HG02885 (cell line): ENCODE measurements around the gene SNAP47.

ENCODE experiments used
- ATAC-seq: cut with Tn5 transposase; IDR thresholded peaks from one replicate; pipeline ENCODE4 v1.9.1; 2021; ENCODE audit warnings: mild to moderate bottlenecking; ENCODE audit not compliant: unreplicated experiment, poor library complexity

SNAP47 gene

GRCh38 chr1:227779685-227780084 is 44.5 kb downstream of the SNAP47 start:
- ATAC-seq, result no peak

GRCh38 chr1:227780101-227781044 is 45.1 kb downstream of the SNAP47 start:
- no peak for ATAC-seq

GRCh38 chr1:227781314-227781930 is 46.2 kb downstream of the SNAP47 start:
- ATAC-seq, result no peak

GRCh38 chr1:227782226-227782625 is 47.0 kb downstream of the SNAP47 start:
- ATAC-seq, result no peak

GRCh38 chr1:227785094-227785804 is 50.0 kb downstream of the SNAP47 start:
- no peak for ATAC-seq

GRCh38 chr1:227785805-227786671 is 50.8 kb downstream of the SNAP47 start:
- ATAC-seq, result no peak

- ATAC-seq, result peak; percentile 1
Observed at GRCh38 chr1:227786673-227787512, 51.7 kb downstream of the SNAP47 start.

- ATAC-seq, result peak; percentile 91
Observed at GRCh38 chr1:227787513-227788270, 52.5 kb downstream of the SNAP47 start.

- ATAC-seq, result peak; percentile 62
Observed at GRCh38 chr1:227788271-227789083, 53.2 kb downstream of the SNAP47 start.

GRCh38 chr1:227789084-227790033 is 54.1 kb downstream of the SNAP47 start:
- no peak for ATAC-seq

- ATAC-seq, result no peak
Observed at GRCh38 chr1:227790034-227790400, 54.8 kb downstream of the SNAP47 start.

- no peak for ATAC-seq
Observed at GRCh38 chr1:227790868-227791267, 55.6 kb downstream of the SNAP47 start.

- no peak for ATAC-seq
Observed at GRCh38 chr1:227791425-227792143, 56.3 kb downstream of the SNAP47 start.

- ATAC-seq, result no peak
Observed at GRCh38 chr1:227792216-227793078, 57.2 kb downstream of the SNAP47 start.
